Mesenchymal stem cell (in vitro differentiated cells and primary cell): ENCODE data around the gene KCTD17.

Experiments used
- DNase-seq: peaks from one replicate; pipeline ENCODE4 v3.0.0-alpha.2; 2013
- H2AFZ ChIP-seq: one replicate; pipeline ENCODE4 v1.6.1; 2013; ENCODE audit warnings: low read depth, mild to moderate bottlenecking, control low read depth, inconsistent platforms, low read length, moderate library complexity
- H2AK5ac ChIP-seq: 2 replicates; pipeline ENCODE4 v1.6.1; 2013; ENCODE audit warnings: low read length, moderate library complexity, mild to moderate bottlenecking, inconsistent platforms; ENCODE audit not compliant: severe bottlenecking
- H2BK120ac ChIP-seq: one replicate; pipeline ENCODE4 v1.6.1; 2013; ENCODE audit warnings: low read depth, mild to moderate bottlenecking, inconsistent platforms, low read length, moderate library complexity
- H2BK12ac ChIP-seq, 2 experiments: one replicate each; pipeline ENCODE4 v1.6.1; 2013; ENCODE audit warnings: inconsistent platforms in 2 of 2, low read length in 2 of 2, mild to moderate bottlenecking in 2 of 2, moderate library complexity in 2 of 2, control low read depth in 1 of 2
- H2BK15ac ChIP-seq: one replicate; pipeline ENCODE4 v1.6.1; 2013; ENCODE audit warnings: mild to moderate bottlenecking, low read depth, inconsistent platforms; ENCODE audit not compliant: poor library complexity, severe bottlenecking
- H2BK5ac ChIP-seq: 2 replicates; pipeline ENCODE4 v1.6.1; 2013; ENCODE audit warnings: low read depth, mild to moderate bottlenecking, low read length, control low read depth, inconsistent platforms; ENCODE audit not compliant: poor library complexity, severe bottlenecking
- H3K14ac ChIP-seq, 2 experiments: one replicate each; pipeline ENCODE4 v1.6.1; 2013; ENCODE audit warnings: inconsistent platforms in 2 of 2, low read length in 2 of 2, control low read depth in 1 of 2, mild to moderate bottlenecking in 1 of 2, moderate library complexity in 1 of 2
- H3K18ac ChIP-seq, 2 experiments: one replicate each; pipeline ENCODE4 v1.6.1; 2013; ENCODE audit warnings: inconsistent platforms in 2 of 2, low read length in 2 of 2, control low read depth in 1 of 2, low read depth in 1 of 2, mild to moderate bottlenecking in 1 of 2
- H3K23ac ChIP-seq, 2 experiments: one replicate each; pipeline ENCODE4 v1.6.1; 2013; ENCODE audit warnings: inconsistent platforms in 2 of 2, low read length in 2 of 2, mild to moderate bottlenecking in 2 of 2, moderate library complexity in 2 of 2, control low read depth in 1 of 2
- H3K27ac ChIP-seq: 2 replicates; pipeline ENCODE4 v1.5.1; 2013; ENCODE audit warnings: mild to moderate bottlenecking, moderate library complexity, low read length, control low read depth, inconsistent platforms; ENCODE audit not compliant: poor library complexity, severe bottlenecking
- H3K27me3 ChIP-seq, 2 experiments: 2 replicates each; pipeline versions ENCODE4 v1.6.1 to v1.7.0; 2013; ENCODE audit warnings: low read length in 2 of 2, mild to moderate bottlenecking in 2 of 2, moderate library complexity in 2 of 2, control low read depth in 1 of 2, inconsistent platforms in 1 of 2; ENCODE audit not compliant: control insufficient read depth in 1 of 2, insufficient read depth in 1 of 2
- H3K36me3 ChIP-seq, 2 experiments: 2 replicates each; pipeline versions ENCODE4 v1.6.1 to v1.7.0; 2013; ENCODE audit warnings: low read length in 2 of 2, control low read depth in 1 of 2, inconsistent platforms in 1 of 2, low read depth in 1 of 2, mild to moderate bottlenecking in 1 of 2; ENCODE audit not compliant: insufficient read depth in 2 of 2, control insufficient read depth in 1 of 2
- H3K4ac ChIP-seq, 2 experiments: one replicate each; pipeline ENCODE4 v1.6.1; 2013; ENCODE audit warnings: inconsistent platforms in 2 of 2, low read length in 2 of 2, mild to moderate bottlenecking in 2 of 2, moderate library complexity in 2 of 2, control low read depth in 1 of 2, low read depth in 1 of 2
- H3K4me1 ChIP-seq: 2 replicates; pipeline ENCODE4 v1.6.1; 2013; ENCODE audit warnings: low read depth, low read length, control low read depth; ENCODE audit not compliant: control insufficient read depth, insufficient read depth
- H3K4me2 ChIP-seq: 2 replicates; pipeline ENCODE4 v1.6.1; 2013; ENCODE audit warnings: low read length, mild to moderate bottlenecking, inconsistent platforms; ENCODE audit not compliant: poor library complexity, severe bottlenecking
- H3K4me3 ChIP-seq, 2 experiments: 2 replicates each; pipeline versions ENCODE4 v1.5.1 to v1.7.0; 2013; ENCODE audit warnings: low read length in 2 of 2, mild to moderate bottlenecking in 2 of 2, control low read depth in 1 of 2, low read depth in 1 of 2; ENCODE audit not compliant: insufficient read depth in 1 of 2
- H3K79me1 ChIP-seq: replicated peaks from 2 replicates; pipeline ENCODE4 v1.6.1; 2013; ENCODE audit warnings: mild to moderate bottlenecking, control low read depth, low read length, inconsistent platforms; ENCODE audit not compliant: poor library complexity, severe bottlenecking
- H3K9ac ChIP-seq: 2 replicates; pipeline ENCODE4 v1.7.0; 2013; ENCODE audit warnings: mild to moderate bottlenecking, low read length, moderate library complexity
- H3K9me3 ChIP-seq: 2 replicates; pipeline ENCODE4 v1.7.0; 2013; ENCODE audit warnings: mild to moderate bottlenecking, low read length; ENCODE audit not compliant: control insufficient read depth
- H4K8ac ChIP-seq: one replicate; pipeline ENCODE4 v1.6.1; 2013; ENCODE audit warnings: inconsistent platforms, mild to moderate bottlenecking, low read length, moderate library complexity
- H4K91ac ChIP-seq: one replicate; pipeline ENCODE4 v1.6.1; 2013; ENCODE audit warnings: mild to moderate bottlenecking, low read length, inconsistent platforms
- WGBS: methylation state at CpG from one replicate; pipeline ENCODE4 v1.1.7; 2013; ENCODE audit warnings: mixed read lengths; 5-methylcytosine and 5-hydroxymethylcytosine counted together

Gene KCTD17

GRCh38 chr22:37088108-37088605 lies 36.6 kb downstream of the KCTD17 start:
- Histone ChIP-seq H3K4me1 (peaks cover 2% of the 10 kb centered on the region), H3K4me3 (no peak overlapping the region), H2AK5ac (no peak overlapping the region), H3K4me2 (no peak overlapping the region), H3K27ac (no peak overlapping the region), H3K14ac (no peak overlapping the region), H3K79me1 (no peaks in the 10 kb centered on the region), H3K9me3 (no peaks in the 10 kb centered on the region), H2BK5ac (no peak overlapping the region), H3K27me3 (peaks cover 42 to 64% of the 10 kb centered on the region in 2 experiments), H3K36me3 (no peaks in the 10 kb centered on the region), H3K4ac (no peak overlapping the region), H4K91ac (no peak overlapping the region), H3K9ac (no peak overlapping the region), H2BK15ac (no peak overlapping the region), H4K8ac (no peak overlapping the region), H2BK12ac (no peak overlapping the region), H3K23ac (no peak overlapping the region), H2AFZ (no peak overlapping the region), H3K18ac (no peak overlapping the region), H2BK120ac (no peak overlapping the region)
- 35% methylated on average over 6 of the region's 6 CpGs for WGBS
- no peak for DNase-seq

DNA sequence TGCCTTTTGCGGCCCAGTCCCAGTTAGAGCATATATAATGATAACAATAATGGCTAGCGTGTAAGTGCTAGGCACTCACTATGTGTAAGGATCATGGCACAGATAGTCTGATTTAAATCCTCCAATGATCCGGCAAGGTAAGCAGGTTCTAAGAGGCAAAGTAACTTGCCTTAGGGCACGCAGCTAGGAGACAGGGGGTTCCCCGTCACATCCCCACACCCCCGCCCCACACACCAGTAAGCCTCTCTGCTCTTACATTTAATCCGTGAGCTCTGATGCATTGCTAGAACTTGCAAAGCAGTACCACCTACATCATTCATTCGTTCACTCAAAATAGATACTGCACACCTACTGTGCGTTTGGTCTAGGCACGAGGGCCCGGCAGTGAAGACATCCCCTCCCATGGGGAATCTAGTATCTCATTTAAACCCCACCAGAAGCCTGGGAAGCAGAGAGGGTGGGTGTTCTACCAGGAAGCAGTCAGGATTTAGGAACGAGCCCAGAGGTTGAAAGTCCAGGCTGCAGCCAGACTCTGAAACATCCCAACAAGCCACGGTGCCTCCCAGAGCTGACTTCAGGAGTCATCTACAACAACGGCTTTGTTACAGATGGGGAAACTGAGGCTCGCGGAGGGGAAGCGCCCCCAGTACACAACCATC lies 37.3 kb downstream of the KCTD17 start:
- no peak overlapping the region for H4K91ac ChIP-seq

GRCh38 chr22:37089434-37089833 lies 37.9 kb downstream of the KCTD17 start:
- Histone ChIP-seq H3K79me1 (no peaks in the 10 kb centered on the region), H3K23ac (no peak overlapping the region), H3K4me3 (no peak overlapping the region), H3K36me3 (no peaks in the 10 kb centered on the region), H3K27me3 (peaks cover 36 to 63% of the 10 kb centered on the region in 2 experiments), H2BK120ac (no peak overlapping the region), H2BK15ac (no peak overlapping the region), H3K14ac (no peak overlapping the region), H4K8ac (no peak overlapping the region), H3K4ac (no peak overlapping the region), H3K9ac (no peak overlapping the region), H3K18ac (no peak overlapping the region), H3K9me3 (no peaks in the 10 kb centered on the region), H3K4me1 (no peaks in the 10 kb centered on the region), H3K27ac (no peak overlapping the region), H2BK5ac (no peak overlapping the region), H2AK5ac (no peak overlapping the region), H2BK12ac (no peak overlapping the region), H4K91ac (no peak overlapping the region), H3K4me2 (no peak overlapping the region), H2AFZ (no peak overlapping the region)
- DNase-seq: no peak
- 69% methylated on average over 12 of the region's 12 CpGs for WGBS

More for the DNA sequence above, 37.3 kb downstream of the KCTD17 start:
- no peak overlapping the region for H3K4me2 ChIP-seq
- H3K9ac ChIP-seq: no peak overlapping the region
- no peak overlapping the region for H2BK5ac ChIP-seq
- H2BK15ac ChIP-seq: no peak overlapping the region
- no peak overlapping the region for H2BK12ac ChIP-seq
- no peaks in the 10 kb centered on the region for H3K36me3 ChIP-seq
- H3K27me3 ChIP-seq: peaks cover 36 to 62% of the 10 kb centered on the region in 2 experiments
- H4K8ac ChIP-seq: no peak overlapping the region
- DNase-seq: no peak
- H2AFZ ChIP-seq: no peak overlapping the region
- no peak overlapping the region for H3K27ac ChIP-seq
- H3K18ac ChIP-seq: no peak overlapping the region
- H3K9me3 ChIP-seq: no peaks in the 10 kb centered on the region
- H3K4ac ChIP-seq: no peak overlapping the region
- H2AK5ac ChIP-seq: no peak overlapping the region
- peaks cover 2% of the 10 kb centered on the region for H3K4me1 ChIP-seq
- H3K4me3 ChIP-seq: no peak overlapping the region
- H3K23ac ChIP-seq: no peak overlapping the region
- 77% methylated on average over 16 of the region's 17 CpGs for WGBS
- no peaks in the 10 kb centered on the region for H3K79me1 ChIP-seq
- H2BK120ac ChIP-seq: no peak overlapping the region
- H3K14ac ChIP-seq: no peak overlapping the region

- H3K4me2 ChIP-seq: no peak overlapping the region
- no peak overlapping the region for H2AFZ ChIP-seq
- no peaks in the 10 kb centered on the region for H3K79me1 ChIP-seq
- no peak overlapping the region for H3K14ac ChIP-seq
- H4K8ac ChIP-seq: no peak overlapping the region
- no peaks in the 10 kb centered on the region for H3K9me3 ChIP-seq
- H3K4me1 ChIP-seq: no peaks in the 10 kb centered on the region
- no peak overlapping the region for H2AK5ac ChIP-seq
- no peak overlapping the region for H2BK15ac ChIP-seq
- no peak overlapping the region for H2BK12ac ChIP-seq
- H3K27me3 ChIP-seq: peaks cover 44 to 71% of the 10 kb centered on the region in 2 experiments
- no peaks in the 10 kb centered on the region for H3K36me3 ChIP-seq
- no peak for DNase-seq
- H2BK120ac ChIP-seq: no peak overlapping the region
- H4K91ac ChIP-seq: no peak overlapping the region
- no peak overlapping the region for H3K18ac ChIP-seq
- no peak overlapping the region for H3K4me3 ChIP-seq
- no peak overlapping the region for H3K27ac ChIP-seq
- H2BK5ac ChIP-seq: no peak overlapping the region
- no peak overlapping the region for H3K9ac ChIP-seq
- H3K4ac ChIP-seq: no peak overlapping the region
- WGBS: 81% methylated on average over 9 of the region's 9 CpGs
- H3K23ac ChIP-seq: no peak overlapping the region
These were observed 39.6 kb downstream of the KCTD17 start for GRCh38 chr22:37090920-37091695.
